SK-N-SH (cell line): ENCODE measurements around the gene RSAD2. TPM values are rescaled to one million over a fixed set of nuclear protein-coding genes. Genes with fewer than 3 reads are reported as not detected.

Experiments used
- CTCF ChIA-PET: fragments of 300-600, 350-600 bp; formaldehyde crosslinking; extraction: SDS; loops from one replicate; lab custom pipeline; 2021; lab: Yijun Ruan, JAX
- POLR2A ChIA-PET: fragments of 350-600 bp; sonication (Branson Sonifier 250); formaldehyde crosslinking; extraction: SDS; loops from one replicate; lab custom pipeline; 2020; ENCODE audit warnings: antibody characterized with exemption, inconsistent platforms; lab: Yijun Ruan, JAX
- DNase-seq: peaks from one replicate; pipeline ENCODE4 v3.0.0; 2012
- H2AFZ ChIP-seq: fragments of 200-600 bp; sonication (generic); 2 replicates; pipeline ENCODE4 v1.8.1; 2016; ENCODE audit warnings: antibody characterized with exemption, mild to moderate bottlenecking, low read depth
- H3F3A ChIP-seq: fragments of 200-600 bp; sonication (generic); replicated peaks from 2 replicates; pipeline ENCODE3; 2016; ENCODE audit warnings: antibody characterized with exemption, mild to moderate bottlenecking; ENCODE audit not compliant: insufficient read depth
- H3K27ac ChIP-seq, 2 experiments: fragments of 200-500 bp in 1 of 2; fragments of 200-600 bp in 1 of 2; sonication (Bioruptor generic) in 1 of 2; sonication (generic), shearing (Covaris generic) in 1 of 2; 2 replicates each; pipeline versions ENCODE4 v1.5.1 to v1.6.1; 2014 to 2016; ENCODE audit warnings: low read depth in 2 of 2, inconsistent platforms in 1 of 2, low read length in 1 of 2, mild to moderate bottlenecking in 1 of 2, mixed read lengths in 1 of 2
- H3K27me3 ChIP-seq: fragments of 200-600 bp; sonication (generic), shearing (Covaris generic); 2 replicates; pipeline ENCODE4 v1.6.1; 2016; ENCODE audit warnings: mixed run types; ENCODE audit not compliant: insufficient read depth
- H3K36me3 ChIP-seq, 2 experiments: fragments of 200-500 bp in 1 of 2; fragments of 200-600 bp in 1 of 2; sonication (Bioruptor generic) in 1 of 2; sonication (generic) in 1 of 2; replicated peaks in 1 of 2; 2 replicates each; pipeline versions ENCODE3 to v1.5.1; 2014 to 2016; ENCODE audit warnings: low read length in 1 of 2, mild to moderate bottlenecking in 1 of 2; ENCODE audit not compliant: insufficient read depth in 2 of 2, control insufficient read depth in 1 of 2
- H3K4me1 ChIP-seq, 2 experiments: fragments of 200-500 bp in 1 of 2; fragments of 200-600 bp in 1 of 2; sonication (Bioruptor generic) in 1 of 2; sonication (generic), shearing (Covaris generic) in 1 of 2; 2 replicates each; pipeline versions ENCODE4 v1.5.1 to v1.6.1; 2014 to 2016; ENCODE audit warnings: low read depth in 1 of 2, low read length in 1 of 2, mixed run types in 1 of 2; ENCODE audit not compliant: insufficient read depth in 2 of 2, control insufficient read depth in 1 of 2
- H3K4me2 ChIP-seq: fragments of 200-600 bp; sonication (generic), shearing (Covaris generic); 2 replicates; pipeline ENCODE4 v1.6.1; 2017; ENCODE audit warnings: mixed run types
- H3K4me3 ChIP-seq, 2 experiments: fragments of 200-500 bp in 1 of 2; fragments of 200-600 bp in 1 of 2; sonication (Bioruptor generic) in 1 of 2; sonication (generic), shearing (Covaris generic) in 1 of 2; 2 replicates each; pipeline versions ENCODE4 v1.5.1 to v1.8.1; 2014 to 2016; ENCODE audit warnings: low read depth in 2 of 2, inconsistent platforms in 1 of 2, low read length in 1 of 2, mild to moderate bottlenecking in 1 of 2, mixed read lengths in 1 of 2, moderate library complexity in 1 of 2
- H3K79me2 ChIP-seq: fragments of 200-600 bp; sonication (generic); 2 replicates; pipeline ENCODE4 v1.8.1; 2017; ENCODE audit warnings: mild to moderate bottlenecking; ENCODE audit not compliant: insufficient read depth
- H3K9ac ChIP-seq: fragments of 200-600 bp; sonication (generic); 2 replicates; pipeline ENCODE4 v1.6.1; 2017; ENCODE audit warnings: mixed run types
- H3K9me2 ChIP-seq: fragments of 200-600 bp; sonication (generic); 2 replicates; pipeline ENCODE4 v1.6.1; 2017; ENCODE audit warnings: mixed run types
- H3K9me3 ChIP-seq: fragments of 200-600 bp; sonication (generic); 2 replicates; pipeline ENCODE4 v1.6.1; 2017; ENCODE audit warnings: mixed run types, mild to moderate bottlenecking, moderate library complexity
- H4K20me1 ChIP-seq: fragments of 200-600 bp; sonication (generic); 2 replicates; pipeline ENCODE4 v1.6.1; 2017; ENCODE audit warnings: mild to moderate bottlenecking, mixed run types; ENCODE audit not compliant: insufficient read depth
- EP300 ChIP-seq, 2 experiments: IDR thresholded peaks; 2 replicates each; pipeline versions ENCODE4 v1.4.0 to v1.6.1; 2012; ENCODE audit warnings: borderline replicate concordance in 1 of 2, low read depth in 1 of 2, low read length in 1 of 2
- FOSL2 ChIP-seq: IDR thresholded peaks from 2 replicates; pipeline ENCODE4 v1.4.0; 2012; ENCODE audit warnings: low read depth, mild to moderate bottlenecking, moderate library complexity, borderline replicate concordance
- FOXJ3 ChIP-seq: sonication (generic); formaldehyde crosslinking; IDR thresholded peaks from 2 replicates; pipeline ENCODE4 v1.5.1; 2020; ENCODE audit warnings: mild to moderate bottlenecking, missing genetic modification reagents
- PBX3 ChIP-seq: IDR thresholded peaks from 2 replicates; pipeline ENCODE4; 2012
- POLR2AphosphoS5 ChIP-seq: IDR thresholded peaks from 2 replicates; pipeline ENCODE4 v1.6.1; 2012; ENCODE audit warnings: low read depth, low read length
- REST ChIP-seq: IDR thresholded peaks from 2 replicates; pipeline ENCODE4 v1.6.1; 2012; ENCODE audit warnings: mild to moderate bottlenecking, low read depth, low read length, moderate library complexity
- SIN3A ChIP-seq: IDR thresholded peaks from 2 replicates; pipeline ENCODE4 v1.6.1; 2012; ENCODE audit warnings: low read depth, mild to moderate bottlenecking, low read length, moderate library complexity, borderline replicate concordance
- SMC3 ChIP-seq: IDR thresholded peaks from 2 replicates; pipeline ENCODE4 v1.6.1; 2012; ENCODE audit warnings: low read depth, low read length, improper control_type of control experiment
- TCF12 ChIP-seq: IDR thresholded peaks from 2 replicates; pipeline ENCODE4 v1.4.0; 2012
- USF1 ChIP-seq: IDR thresholded peaks from 2 replicates; pipeline ENCODE4 v1.4.0; 2012; ENCODE audit warnings: low read depth, borderline replicate concordance
- YY1 ChIP-seq: IDR thresholded peaks from 2 replicates; pipeline ENCODE4 v1.4.0; 2012; ENCODE audit warnings: low read depth, mild to moderate bottlenecking
- WGBS: methylation state at CpG from one replicate; pipeline ENCODE4 v1.1.6; 2017; ENCODE audit warnings: low lambda C conversion rate; 5-methylcytosine and 5-hydroxymethylcytosine counted together
- polyA plus RNA-seq, 3 experiments: library from polyadenylated mRNA; depleted of rRNA; stranded (reverse); fragments of >200 nt; gene quantifications; 2 replicates each; pipeline ENCODE4 v1.2.3, GENCODE V29; 2012

Gene RSAD2
- polyA plus RNA-seq, 1 of the 3 experiments (the other 2 are of a cell fraction), result 0.35 TPM

- no peak overlapping the region for H3K4me3 ChIP-seq
- H3K4me1 ChIP-seq, result peaks cover 5 to 10% of the 10 kb centered on the region in 2 experiments; a peak in 2 of 4 replicates
- TF ChIP-seq REST (no peak), FOXJ3 (no peak), SIN3A (no peak), FOSL2 (no peak), SMC3 (no peak), TCF12 (no peak), USF1 (no peak), YY1 (no peak)
- H3F3A ChIP-seq, result no peaks in the 10 kb centered on the region
- no peaks in the 10 kb centered on the region for H3K9me2 ChIP-seq
- H2AFZ ChIP-seq, result no peak overlapping the region
- H4K20me1 ChIP-seq, result no peaks in the 10 kb centered on the region
- no peaks in the 10 kb centered on the region for H3K36me3 ChIP-seq
- H3K9ac ChIP-seq, result no peak overlapping the region
- H3K27me3 ChIP-seq, result no peaks in the 10 kb centered on the region
- 79% methylated on average over 8 of the region's 8 CpGs for WGBS
- DNase-seq, result no peak
- no peaks in the 10 kb centered on the region for H3K9me3 ChIP-seq
- no peak overlapping the region for H3K4me2 ChIP-seq
- no peaks in the 10 kb centered on the region for H3K79me2 ChIP-seq
- CTCF ChIA-PET, result interaction anchor here (1.9 to 4.8 kb wide), 4 partner anchors 13 to 39 kb away, joined by 5 to 32 read pairs (median 11); partner anchors contain the start of gene RSAD2
- H3K27ac ChIP-seq, result no peak overlapping the region
- POLR2A ChIA-PET, result no interaction called here
These were observed 13.3 kb upstream of the RSAD2 start for GRCh38 chr2:6864231-6864754.

GRCh38 chr2:6864923-6865345 is 12.6 kb upstream of the RSAD2 start:
- ChIA-PET CTCF (interaction anchor here (0.7 to 4.8 kb wide), 18 partner anchors 12 to 240 kb away, joined by 3 to 32 read pairs (median 4); partner anchors contain the start of gene RSAD2), POLR2A (no interaction called here)
- 26% methylated on average over 18 of the region's 37 CpGs for WGBS
- Histone ChIP-seq H3K9me2 (no peaks in the 10 kb centered on the region), H3K27me3 (no peaks in the 10 kb centered on the region), H3F3A (no peaks in the 10 kb centered on the region), H3K4me3 (peak overlapping the region; percentile 75 to 82; a peak in 3 of 4 replicates), H2AFZ (peak overlapping the region; percentile 89; the same call in 1 of the 2 replicates), H4K20me1 (no peaks in the 10 kb centered on the region), H3K27ac (no peak overlapping the region), H3K36me3 (no peaks in the 10 kb centered on the region), H3K4me1 (peaks cover 5 to 10% of the 10 kb centered on the region in 2 experiments; a peak in 2 of 4 replicates), H3K9me3 (no peaks in the 10 kb centered on the region), H3K79me2 (no peaks in the 10 kb centered on the region), H3K4me2 (peak overlapping the region; percentile 78; the same call in 1 of the 2 replicates), H3K9ac (no peak overlapping the region)
- no peak for DNase-seq
- TF ChIP-seq POLR2AphosphoS5 (no peak), SIN3A (no peak), EP300 (IDR thresholded peaks at IDR 0.05; ENCODE audit: borderline replicate concordance in 1 of 2, low read depth in 1 of 2, low read length in 1 of 2) (no peak), PBX3 (no peak)
